Thyroid gland (tissue), 4 donors: ENCODE results near the gene HEATR5A.

Source experiments
- POLR2A ChIP-seq, 2 donors: fragments of 450-650 bp; IDR thresholded peaks; one replicate each; pipeline ENCODE4 v1.6.1; 2017; ENCODE audit warnings: antibody characterized with exemption in 2 of 2, mild to moderate bottlenecking in 2 of 2, moderate library complexity in 1 of 2
- TF ChIP-seq, protein P1 (sequence below), 6 experiments: fragments of 200-600 bp in 3 of 6; fragments of 450-650 bp in 3 of 6; sonication (generic) in 3 of 6; IDR thresholded peaks; one replicate each; pipeline ENCODE4 v1.5.1; 2016 to 2019; ENCODE audit warnings: antibody characterized with exemption in 6 of 6, mild to moderate bottlenecking in 2 of 6, inconsistent platforms in 1 of 6, moderate library complexity in 1 of 6

DNA sequence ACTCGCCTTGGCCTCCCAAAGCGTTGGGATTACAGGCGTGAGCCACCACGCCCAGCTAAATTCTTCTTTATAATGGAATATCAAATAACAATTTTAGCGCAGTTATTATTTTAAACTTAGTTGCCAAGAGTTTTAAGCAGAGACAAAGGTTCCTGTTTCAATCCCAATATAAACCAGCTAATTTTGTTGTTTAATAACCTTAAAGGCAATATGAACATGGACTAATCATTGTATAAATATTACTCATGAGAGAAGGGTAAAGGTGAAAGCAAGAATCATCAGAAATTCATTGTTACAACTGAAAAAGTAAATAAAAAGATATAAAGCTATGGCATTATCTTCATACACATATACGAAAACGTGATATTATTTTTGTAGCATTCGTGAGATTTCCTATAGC is 28.8 kb upstream of the HEATR5A start:
- TF ChIP-seq, protein P1, sequence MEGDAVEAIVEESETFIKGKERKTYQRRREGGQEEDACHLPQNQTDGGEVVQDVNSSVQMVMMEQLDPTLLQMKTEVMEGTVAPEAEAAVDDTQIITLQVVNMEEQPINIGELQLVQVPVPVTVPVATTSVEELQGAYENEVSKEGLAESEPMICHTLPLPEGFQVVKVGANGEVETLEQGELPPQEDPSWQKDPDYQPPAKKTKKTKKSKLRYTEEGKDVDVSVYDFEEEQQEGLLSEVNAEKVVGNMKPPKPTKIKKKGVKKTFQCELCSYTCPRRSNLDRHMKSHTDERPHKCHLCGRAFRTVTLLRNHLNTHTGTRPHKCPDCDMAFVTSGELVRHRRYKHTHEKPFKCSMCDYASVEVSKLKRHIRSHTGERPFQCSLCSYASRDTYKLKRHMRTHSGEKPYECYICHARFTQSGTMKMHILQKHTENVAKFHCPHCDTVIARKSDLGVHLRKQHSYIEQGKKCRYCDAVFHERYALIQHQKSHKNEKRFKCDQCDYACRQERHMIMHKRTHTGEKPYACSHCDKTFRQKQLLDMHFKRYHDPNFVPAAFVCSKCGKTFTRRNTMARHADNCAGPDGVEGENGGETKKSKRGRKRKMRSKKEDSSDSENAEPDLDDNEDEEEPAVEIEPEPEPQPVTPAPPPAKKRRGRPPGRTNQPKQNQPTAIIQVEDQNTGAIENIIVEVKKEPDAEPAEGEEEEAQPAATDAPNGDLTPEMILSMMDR (IDR thresholded peaks at IDR 0.05): no peak
- TF ChIP-seq POLR2A (IDR thresholded peaks at IDR 0.05): no peak
